ENCODE measurements around the gene CNOT2.

The CNOT2 gene

DNA sequence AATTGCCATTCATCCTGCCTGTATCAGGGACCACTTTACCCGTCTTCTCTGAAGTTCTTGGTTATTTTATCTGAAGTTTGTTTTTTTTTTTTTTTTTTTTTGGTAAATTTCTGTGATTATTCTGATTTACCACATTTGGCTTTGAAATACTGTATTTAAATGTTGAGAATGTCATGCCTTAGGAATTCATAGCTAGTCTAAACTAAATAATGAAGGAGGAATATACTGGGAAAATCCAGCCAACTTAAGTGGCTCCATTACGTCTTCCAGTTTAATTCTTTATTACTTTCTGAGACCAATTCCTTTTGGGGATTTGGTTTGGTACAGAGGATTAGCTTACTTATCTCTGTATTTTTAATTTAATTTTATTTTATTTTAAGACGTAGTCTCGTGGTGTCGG is 62.6 kb downstream of the CNOT2 start:
- TF ChIP-seq POLR2A (IDR thresholded peaks at IDR 0.05; ENCODE audit: low read depth, low read length), result no peak
- FAIRE-seq, result no peak
- DNase-seq (ENCODE audit: insufficient read length, low spot score), result no peak

DNA sequence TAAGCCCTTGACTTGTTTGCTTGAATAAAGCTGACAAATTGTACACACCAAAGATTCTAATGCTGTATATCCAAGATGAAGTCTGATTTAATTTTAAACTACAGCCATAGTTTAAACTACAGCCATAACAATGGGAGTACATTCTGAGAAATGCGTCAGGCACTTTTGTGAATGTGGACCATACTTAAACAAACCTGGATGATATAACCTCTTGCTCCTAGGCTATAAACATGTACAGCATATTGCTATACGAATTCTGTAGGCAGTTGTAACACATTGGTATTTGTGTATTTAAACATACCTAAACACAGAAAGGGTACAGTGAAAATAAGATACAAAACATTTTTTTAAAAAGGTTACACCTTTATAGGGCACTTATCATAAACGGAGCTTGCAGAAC is 63.4 kb downstream of the CNOT2 start:
- DNase-seq (ENCODE audit: insufficient read length, low spot score) (no peak), FAIRE-seq (peak; percentile 30)
- TF ChIP-seq POLR2A (IDR thresholded peaks at IDR 0.05; ENCODE audit: low read depth, low read length), result no peak

DNA sequence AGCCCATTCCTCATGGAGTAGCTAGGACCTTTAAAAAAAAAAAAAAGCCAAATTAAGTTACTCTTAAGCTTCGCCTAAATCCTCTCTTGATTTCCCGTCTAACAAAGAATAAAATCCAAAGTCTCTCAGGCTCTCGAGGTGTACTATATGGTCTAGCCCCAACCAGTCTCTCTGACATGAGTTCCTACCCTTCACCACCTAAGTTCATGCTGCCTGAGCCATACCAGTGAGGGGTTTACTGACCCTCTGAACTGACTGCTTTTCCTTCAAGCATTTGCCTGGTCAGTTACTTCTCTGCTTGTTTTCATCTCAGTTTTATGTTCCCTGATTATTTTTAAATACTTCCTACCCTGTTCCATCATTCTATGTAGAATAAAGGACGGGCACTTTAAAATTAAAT is 64.6 kb downstream of the CNOT2 start:
- FAIRE-seq, result no peak
- TF ChIP-seq POLR2A (IDR thresholded peaks at IDR 0.05; ENCODE audit: low read depth, low read length), result no peak

DNA sequence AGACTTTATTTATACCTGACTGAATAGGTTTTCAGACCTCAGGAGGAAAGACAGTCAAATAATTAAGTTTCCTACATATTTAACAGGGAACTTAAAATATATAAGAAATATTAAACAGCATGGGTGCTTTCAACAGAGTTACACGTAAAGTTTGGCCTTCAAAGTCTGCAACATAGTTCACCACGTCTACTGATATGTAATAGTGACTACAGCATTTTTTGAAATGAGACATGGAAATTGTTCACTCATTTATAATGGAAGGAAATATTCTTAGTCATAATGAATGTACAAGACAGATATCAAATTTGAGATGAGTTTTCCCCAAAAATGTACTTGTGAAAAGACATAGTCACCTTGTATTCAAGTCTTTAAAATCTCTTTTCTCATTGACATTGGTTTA is 66.1 kb downstream of the CNOT2 start:
- no peak for FAIRE-seq
- DNase-seq (ENCODE audit: insufficient read length, low spot score), result no peak
- TF ChIP-seq POLR2A (IDR thresholded peaks at IDR 0.05; ENCODE audit: low read depth, low read length), result no peak

More for the DNA sequence above, 64.6 kb downstream of the CNOT2 start:
- no peak for DNase-seq (ENCODE audit: insufficient read length, low spot score)

DNA sequence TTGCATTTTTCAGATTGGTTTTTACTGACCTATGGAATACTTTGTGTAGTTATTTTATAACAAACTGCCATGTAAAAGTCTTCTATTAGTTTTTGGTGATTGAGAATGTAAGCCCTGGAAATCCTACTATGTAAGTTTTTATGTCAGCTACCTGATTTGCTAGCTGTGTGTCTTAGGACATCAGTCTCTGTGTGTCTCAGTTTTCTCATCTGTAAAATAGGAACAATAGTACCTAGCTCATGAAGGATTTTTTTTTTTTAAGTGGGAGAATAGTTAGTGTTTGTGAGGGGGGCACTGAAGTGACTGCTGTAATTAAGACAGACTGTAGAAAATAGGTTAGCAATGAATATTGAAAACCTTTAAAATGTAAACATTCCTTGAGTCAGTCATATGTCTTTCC is 70.9 kb downstream of the CNOT2 start:
- DNase-seq (ENCODE audit: insufficient read length, low spot score) (no peak), FAIRE-seq (no peak)
- TF ChIP-seq POLR2A (IDR thresholded peaks at IDR 0.05; ENCODE audit: low read depth, low read length), result no peak

DNA sequence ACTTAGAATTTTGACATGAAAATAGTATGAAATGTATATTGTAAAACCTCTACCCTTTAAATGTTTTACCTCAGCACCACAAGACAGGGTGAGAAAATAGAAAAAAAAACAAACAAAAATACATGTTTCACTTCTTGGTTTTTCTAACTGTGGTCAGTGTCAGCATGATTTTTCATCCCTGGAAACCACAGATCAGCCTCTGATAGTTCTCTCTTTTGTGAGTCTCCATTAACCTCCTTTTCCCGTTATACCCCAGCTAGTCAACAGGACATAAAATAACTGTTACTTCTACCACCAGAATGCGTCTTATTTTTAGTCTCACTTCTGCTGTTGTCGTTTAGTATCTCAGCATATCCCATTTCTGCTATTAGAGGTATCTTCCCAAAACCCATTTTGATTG is 74.5 kb downstream of the CNOT2 start:
- FAIRE-seq, result no peak
- no peak for TF ChIP-seq POLR2A (IDR thresholded peaks at IDR 0.05; ENCODE audit: low read depth, low read length)
- no peak for DNase-seq (ENCODE audit: insufficient read length, low spot score)

DNA sequence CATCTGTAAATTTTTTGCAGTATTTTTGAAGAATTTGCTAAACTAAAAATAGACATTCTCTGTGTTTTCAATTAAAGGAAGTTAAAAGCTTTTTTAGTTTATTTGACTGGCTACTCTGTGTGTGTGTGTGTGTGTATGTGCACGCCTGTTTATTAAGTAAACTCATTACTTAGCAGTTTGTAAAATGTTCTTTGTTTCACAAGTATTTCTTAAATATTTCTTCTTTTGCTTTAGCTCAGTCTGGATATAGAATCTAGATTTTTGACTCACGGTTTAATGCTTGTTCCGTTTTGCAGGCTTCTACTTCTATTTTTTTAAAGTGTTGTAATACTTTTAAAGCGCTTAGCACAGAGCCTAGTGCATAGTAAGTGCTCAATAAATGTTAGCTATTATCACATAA is 76.4 kb downstream of the CNOT2 start:
- no peak for FAIRE-seq
- no peak for TF ChIP-seq POLR2A (IDR thresholded peaks at IDR 0.05; ENCODE audit: low read depth, low read length)
- DNase-seq (ENCODE audit: insufficient read length, low spot score), result no peak

DNA sequence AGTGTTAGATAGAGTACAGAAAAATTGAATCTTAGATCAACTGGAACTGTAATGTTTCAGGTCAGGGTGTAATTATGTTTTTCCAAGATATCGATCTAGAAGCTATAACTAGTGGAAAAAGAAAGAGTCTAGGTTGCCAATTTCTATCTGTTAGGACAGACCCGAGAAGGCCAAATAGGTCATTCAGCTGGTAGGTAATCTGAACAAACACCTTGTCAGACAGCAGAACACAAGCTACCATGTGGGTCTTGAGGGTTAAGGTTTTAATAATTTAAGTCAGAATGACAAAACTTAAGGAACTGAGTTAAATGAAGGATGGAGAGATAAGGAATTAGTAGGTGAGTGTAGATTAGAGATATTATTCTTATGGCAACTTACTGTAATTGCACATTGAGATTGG is 78.0 kb downstream of the CNOT2 start:
- DNase-seq (ENCODE audit: insufficient read length, low spot score) (no peak), FAIRE-seq (peak; percentile 6)
- TF ChIP-seq POLR2A (IDR thresholded peaks at IDR 0.05; ENCODE audit: low read depth, low read length), result no peak

DNA sequence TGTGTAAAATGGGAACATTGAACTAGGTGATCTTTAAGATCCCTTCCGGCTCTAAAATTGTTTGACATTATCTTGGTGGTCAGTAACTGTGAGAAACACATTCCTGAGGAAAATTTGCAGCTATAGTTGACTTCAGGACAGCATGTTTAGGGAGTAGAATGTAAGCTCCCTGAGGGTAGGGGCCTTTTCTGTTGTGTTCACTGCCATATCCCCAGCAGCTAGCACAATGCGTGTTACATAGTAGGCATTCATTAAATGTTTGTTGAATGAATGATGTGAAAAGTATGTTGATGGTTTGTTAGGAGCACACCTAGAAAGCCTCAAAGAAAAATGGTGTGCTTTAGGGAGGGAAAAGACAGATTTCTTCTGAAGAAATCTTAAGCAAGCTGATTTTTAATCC is 84.3 kb downstream of the CNOT2 start:
- FAIRE-seq (no peak), DNase-seq (ENCODE audit: insufficient read length, low spot score) (no peak)
- no peak for TF ChIP-seq POLR2A (IDR thresholded peaks at IDR 0.05; ENCODE audit: low read depth, low read length)

DNA sequence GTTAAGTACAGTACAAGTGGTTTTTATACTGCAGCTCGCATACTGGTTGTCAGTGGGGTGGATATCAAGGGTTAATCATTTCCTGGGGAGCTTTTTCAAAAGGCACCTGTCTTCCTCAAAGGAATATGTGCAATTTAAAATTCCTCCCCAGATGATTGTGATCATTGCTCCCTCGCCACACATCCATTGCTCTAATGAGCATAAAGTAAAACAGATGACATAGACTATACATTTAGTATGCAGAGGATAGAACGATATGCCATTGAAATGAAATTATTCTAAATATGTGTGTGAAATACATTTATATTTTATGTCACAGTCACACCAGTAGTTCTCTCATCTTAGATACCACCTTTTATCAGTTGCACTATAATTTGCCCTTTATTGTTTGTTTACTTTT is 86.5 kb downstream of the CNOT2 start:
- no peak for TF ChIP-seq POLR2A (IDR thresholded peaks at IDR 0.05; ENCODE audit: low read depth, low read length)
- FAIRE-seq (no peak), DNase-seq (ENCODE audit: insufficient read length, low spot score) (no peak)

DNA sequence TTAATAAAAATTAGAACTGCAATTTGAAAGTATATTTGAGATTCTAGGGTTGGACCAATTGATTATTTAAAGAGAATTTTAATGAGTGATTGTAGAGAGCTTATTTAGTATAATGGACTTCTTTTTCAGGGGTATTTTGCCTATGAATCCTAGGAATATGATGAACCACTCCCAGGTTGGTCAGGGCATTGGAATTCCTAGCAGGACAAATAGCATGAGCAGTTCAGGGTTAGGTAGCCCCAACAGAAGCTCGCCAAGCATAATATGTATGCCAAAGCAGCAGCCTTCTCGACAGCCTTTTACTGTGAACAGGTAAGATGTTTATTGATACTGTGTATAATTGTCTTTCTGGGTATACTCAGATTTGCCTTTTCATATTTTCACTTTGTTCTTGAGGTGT is 86.9 kb downstream of the CNOT2 start:
- no peak for TF ChIP-seq POLR2A (IDR thresholded peaks at IDR 0.05; ENCODE audit: low read depth, low read length)
- no peak for FAIRE-seq
- no peak for DNase-seq (ENCODE audit: insufficient read length, low spot score)

DNA sequence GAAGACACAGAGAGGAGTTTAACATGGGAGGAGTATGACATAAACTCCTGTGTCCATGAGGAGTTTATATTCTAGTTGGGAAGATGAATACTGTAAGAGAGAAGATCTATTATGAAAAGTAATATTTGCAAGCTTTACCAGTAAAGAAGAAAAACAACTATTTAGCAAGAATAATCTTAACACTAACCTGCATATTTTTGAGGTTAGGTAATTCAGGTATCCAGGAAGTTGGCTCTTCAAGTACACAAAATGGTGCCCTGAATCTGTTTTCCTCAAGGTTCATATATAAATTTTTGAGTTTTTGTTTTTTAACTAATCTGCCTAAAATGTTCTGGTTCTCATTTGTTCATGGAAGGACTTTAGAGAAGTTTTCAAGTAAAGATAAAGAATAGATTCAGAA is 89.0 kb downstream of the CNOT2 start:
- DNase-seq (ENCODE audit: insufficient read length, low spot score) (no peak), FAIRE-seq (no peak)
- no peak for TF ChIP-seq POLR2A (IDR thresholded peaks at IDR 0.05; ENCODE audit: low read depth, low read length)

DNA sequence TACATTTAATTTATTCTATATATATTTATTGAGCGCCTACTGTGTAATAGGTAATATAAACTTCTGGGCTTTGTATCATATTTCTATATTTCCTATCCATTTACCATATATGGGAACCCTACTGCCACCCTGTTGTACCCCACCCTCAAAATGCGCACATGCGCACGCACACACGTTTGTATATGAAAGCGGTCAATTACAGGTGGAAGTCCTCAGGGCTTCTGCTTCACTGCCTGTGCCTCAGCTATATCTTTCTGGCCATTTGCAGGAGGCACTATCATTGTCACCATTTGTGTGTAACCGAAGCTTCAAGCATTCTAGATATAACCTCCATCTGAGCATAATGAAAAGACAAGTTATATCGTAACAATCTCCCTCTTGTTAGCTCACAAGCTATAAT is 91.5 kb downstream of the CNOT2 start:
- DNase-seq (ENCODE audit: insufficient read length, low spot score), result no peak
- TF ChIP-seq POLR2A (IDR thresholded peaks at IDR 0.05; ENCODE audit: low read depth, low read length), result no peak
- peak; percentile 41 for FAIRE-seq

DNA sequence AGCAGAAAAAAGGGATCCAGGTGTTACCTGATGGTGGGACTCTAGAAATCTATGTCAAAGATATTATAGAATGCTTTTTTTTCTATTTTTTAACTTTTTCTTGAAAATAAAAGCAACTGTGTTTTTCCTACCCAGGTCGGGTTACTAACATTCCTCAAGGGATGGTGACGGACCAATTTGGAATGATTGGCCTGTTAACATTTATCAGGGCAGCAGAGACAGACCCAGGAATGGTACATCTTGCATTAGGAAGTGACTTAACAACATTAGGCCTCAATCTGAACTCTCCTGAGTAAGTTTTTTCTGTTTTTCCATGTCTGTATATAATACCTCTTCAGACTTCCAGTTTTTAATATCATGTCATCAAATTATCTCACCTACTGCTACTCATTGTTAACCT is 95.3 kb downstream of the CNOT2 start:
- DNase-seq (ENCODE audit: insufficient read length, low spot score) (no peak), FAIRE-seq (no peak)
- TF ChIP-seq POLR2A (IDR thresholded peaks at IDR 0.05; ENCODE audit: low read depth, low read length), result no peak

DNA sequence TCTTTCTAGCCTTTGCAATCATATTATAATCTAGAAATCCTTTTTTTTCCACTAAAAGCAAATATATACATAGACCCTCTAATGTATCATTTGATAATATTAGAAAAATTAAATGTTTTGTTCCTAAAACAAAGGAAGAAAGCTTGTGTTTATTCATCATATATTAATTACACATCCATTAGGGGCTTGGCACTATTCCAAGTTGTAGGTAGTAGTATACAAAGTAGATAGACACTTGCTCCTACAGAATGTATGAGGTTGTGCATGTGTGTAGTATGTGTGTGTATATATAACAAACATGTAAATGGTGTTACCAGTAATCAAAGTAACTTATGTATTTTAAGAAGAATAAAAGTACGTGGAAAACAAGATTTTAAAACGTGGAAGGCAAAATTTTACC is 107.8 kb downstream of the CNOT2 start:
- no peak for TF ChIP-seq POLR2A (IDR thresholded peaks at IDR 0.05; ENCODE audit: low read depth, low read length)
- DNase-seq (ENCODE audit: insufficient read length, low spot score), result no peak
- FAIRE-seq, result no peak

Data from H54 (cell line).